Activated CD4-positive, alpha-beta T cell treated with anti-CD3 and anti-CD28 coated beads, Interleukin-2, amount 50 U/mL, for 4 hours (primary cell): ENCODE measurements around the gene ENTPD5.
A peak's percentile ranks its signal among the peaks of the same experiment; 100 is the strongest.
"Not testable (repeated sequence)": the region's sequence is repeated elsewhere in the genome, so short reads cannot be mapped to it uniquely, and the experiment has no call there.

Experiments used
- DNase-seq, 2 experiments: peaks; one replicate each; pipeline ENCODE4 v3.0.0-alpha.2; 2020

ENTPD5 gene

GRCh38 chr14:73998726-73999125 lies 20.4 kb downstream of the ENTPD5 start:
- no peak for DNase-seq

GRCh38 chr14:73997944-73998447 lies 21.1 kb downstream of the ENTPD5 start:
- no peak for DNase-seq

GRCh38 chr14:73997108-73997943 lies 21.8 kb downstream of the ENTPD5 start:
- DNase-seq: no peak

- DNase-seq: no peak
Observed at GRCh38 chr14:73996731-73997107, 22.4 kb downstream of the ENTPD5 start.

GRCh38 chr14:73995977-73996378 lies 23.1 kb downstream of the ENTPD5 start:
- no peak for DNase-seq

- not testable (repeated sequence) for DNase-seq
Observed at GRCh38 chr14:73994926-73995325, 24.2 kb downstream of the ENTPD5 start.

- DNase-seq: no peak
Observed at GRCh38 chr14:73991092-73991491, 28.0 kb downstream of the ENTPD5 start.

- not testable (repeated sequence) for DNase-seq
Observed at GRCh38 chr14:73988656-73989055, 30.4 kb downstream of the ENTPD5 start.

- no peak for DNase-seq
Observed at GRCh38 chr14:73988065-73988464, 31.0 kb downstream of the ENTPD5 start.

- DNase-seq: no peak
Observed at GRCh38 chr14:73977896-73978295, 41.2 kb downstream of the ENTPD5 start.

GRCh38 chr14:73976125-73976524 lies 43.0 kb downstream of the ENTPD5 start:
- no peak for DNase-seq

GRCh38 chr14:73973497-73973896 lies 45.6 kb downstream of the ENTPD5 start:
- no peak for DNase-seq

- no peak for DNase-seq
Observed at GRCh38 chr14:73968885-73969284, 50.2 kb downstream of the ENTPD5 start.

GRCh38 chr14:73965216-73965615 lies 53.9 kb downstream of the ENTPD5 start:
- DNase-seq: no peak

GRCh38 chr14:73961192-73961591 lies 57.9 kb downstream of the ENTPD5 start:
- no peak for DNase-seq

GRCh38 chr14:73958591-73958990 lies 60.5 kb downstream of the ENTPD5 start:
- DNase-seq: no peak

- no peak for DNase-seq
Observed at GRCh38 chr14:73955674-73956073, 63.4 kb downstream of the ENTPD5 start.

GRCh38 chr14:73953731-73954130 lies 65.4 kb downstream of the ENTPD5 start:
- DNase-seq: no peak

- peak; percentile 82 to 83 for DNase-seq
Observed at GRCh38 chr14:73949752-73950734, 69.0 kb downstream of the ENTPD5 start, which contains the start of the genes COQ6 and FAM161B. COQ6 (plus strand) TSS chr14:73950302; CDS start chr14:73950333, 31 bp downstream. FAM161B (minus strand) TSS chr14:73950094; CDS start chr14:73950026, 68 bp downstream.

GRCh38 chr14:73945159-73945670 lies 73.9 kb downstream of the ENTPD5 start:
- no peak for DNase-seq

- no peak for DNase-seq
Observed at GRCh38 chr14:73944432-73945158, 74.5 kb downstream of the ENTPD5 start.

GRCh38 chr14:73943083-73943482 lies 76.0 kb downstream of the ENTPD5 start:
- DNase-seq: no peak
